Endothelial cell of umbilical vein (primary cell): ENCODE data around the gene VPS8. TPM values are rescaled to one million over a fixed set of nuclear protein-coding genes. Genes with fewer than 3 reads are reported as not detected.

Experiments used
- BruUV-seq: library from RNA; stranded (reverse); fragments of 400-500 nt; replicated peaks from 2 replicates; lab custom pipeline; 2021; lab: Mats Ljungman, UMichigan
- CTCF ChIA-PET: fragments of 300-600, 350-600 bp; sonication (Branson Sonifier 250); formaldehyde crosslinking; loops from one replicate; lab custom pipeline; 2021; ENCODE audit warnings: antibody characterized with exemption, inconsistent platforms; lab: Charles Lee
- POLR2A ChIA-PET: fragments of 300-600, 350-600 bp; sonication (Branson Sonifier 250); formaldehyde crosslinking; loops from one replicate; lab custom pipeline; 2021; ENCODE audit warnings: antibody characterized with exemption, inconsistent platforms; lab: Charles Lee
- DNase-seq: peaks from one replicate; pipeline ENCODE4 v3.0.0-alpha.2; 2011; ENCODE audit warnings: low read depth, low spot score
- FAIRE-seq: peaks from 2 replicates; lab custom pipeline; 2011; peaks lifted over from hg19 to GRCh38; lab: Jason Lieb, UNC
- H2AFZ ChIP-seq: 2 replicates; pipeline ENCODE4 v1.6.0; 2012; ENCODE audit warnings: low read depth, low read length, control low read depth, inconsistent platforms
- H3K27ac ChIP-seq: 2 replicates; pipeline ENCODE4 v1.5.1; 2011; ENCODE audit warnings: low read depth, mild to moderate bottlenecking, control low read depth, low read length, moderate library complexity; ENCODE audit not compliant: insufficient read depth
- H3K27me3 ChIP-seq, 2 experiments: 2 replicates each; pipeline versions ENCODE4 v1.6.0 to v1.6.1; 2011; ENCODE audit warnings: low read length in 2 of 2, mixed read lengths in 1 of 2; ENCODE audit not compliant: control insufficient read depth in 2 of 2, insufficient read depth in 2 of 2
- H3K36me3 ChIP-seq, 2 experiments: 2 replicates in 1 of 2; 3 replicates in 1 of 2; pipeline ENCODE4 v1.5.1; 2011; ENCODE audit warnings: low read length in 2 of 2, mild to moderate bottlenecking in 1 of 2, moderate library complexity in 1 of 2; ENCODE audit not compliant: control insufficient read depth in 2 of 2, insufficient read depth in 2 of 2; ENCODE audit errors: extremely low read depth in 1 of 2
- H3K4me1 ChIP-seq: 3 replicates; pipeline ENCODE4 v1.5.1; 2011; ENCODE audit warnings: mild to moderate bottlenecking, low read length; ENCODE audit not compliant: control insufficient read depth, insufficient read depth; ENCODE audit errors: extremely low read depth
- H3K4me2 ChIP-seq: 2 replicates; pipeline ENCODE4 v1.6.1; 2011; ENCODE audit warnings: low read length, control low read depth, mixed read lengths; ENCODE audit not compliant: insufficient read depth
- H3K4me3 ChIP-seq, 3 experiments: fragments of 200-600 bp in 1 of 3; sonication (generic), shearing (Covaris generic) in 1 of 3; replicated peaks in 1 of 3; 2 replicates each; pipeline ENCODE4 v1.5.1; 2011 to 2016; ENCODE audit warnings: control low read depth in 3 of 3, low read length in 3 of 3, mild to moderate bottlenecking in 2 of 3, inconsistent platforms in 1 of 3, low read depth in 1 of 3, moderate library complexity in 1 of 3; ENCODE audit not compliant: insufficient read depth in 1 of 3
- H3K79me2 ChIP-seq: 2 replicates; pipeline ENCODE4 v1.6.0; 2012; ENCODE audit warnings: low read length, inconsistent platforms; ENCODE audit not compliant: control insufficient read depth, insufficient read depth
- H3K9ac ChIP-seq: replicated peaks from 2 replicates; pipeline ENCODE3; 2011; ENCODE audit warnings: low read length, control low read depth; ENCODE audit not compliant: insufficient read depth; ENCODE audit errors: extremely low read depth
- H3K9me1 ChIP-seq: replicated peaks from 3 replicates; pipeline ENCODE4 v1.6.0; 2011; ENCODE audit warnings: mild to moderate bottlenecking, low read length; ENCODE audit not compliant: control insufficient read depth, insufficient read depth; ENCODE audit errors: extremely low read depth
- H3K9me3 ChIP-seq: replicated peaks from 2 replicates; pipeline ENCODE4 v1.5.1; 2012; ENCODE audit warnings: low read length, inconsistent platforms; ENCODE audit not compliant: control insufficient read depth, insufficient read depth
- H4K20me1 ChIP-seq: replicated peaks from 2 replicates; pipeline ENCODE3; 2011; ENCODE audit warnings: mild to moderate bottlenecking, low read length; ENCODE audit not compliant: control insufficient read depth, insufficient read depth; ENCODE audit errors: extremely low read depth
- EZH2 ChIP-seq: IDR thresholded peaks from 2 replicates; pipeline ENCODE4 v1.6.1; 2012; ENCODE audit warnings: borderline replicate concordance, low read depth, mild to moderate bottlenecking, moderate library complexity, low read length, inconsistent platforms; ENCODE audit not compliant: severe bottlenecking
- FOS ChIP-seq: IDR thresholded peaks from 2 replicates; pipeline ENCODE4 v1.6.1; 2011; ENCODE audit warnings: mild to moderate bottlenecking, low read length, moderate library complexity, borderline replicate concordance; ENCODE audit not compliant: insufficient read depth
- GATA2 ChIP-seq: IDR thresholded peaks from 2 replicates; pipeline ENCODE4 v1.7.0; 2011; ENCODE audit warnings: low read depth, mild to moderate bottlenecking, moderate library complexity, mixed read lengths, low read length; ENCODE audit not compliant: insufficient read length, insufficient read depth
- JUN ChIP-seq: IDR thresholded peaks from 2 replicates; pipeline ENCODE4 v1.6.1; 2011; ENCODE audit warnings: borderline replicate concordance, low read depth; ENCODE audit not compliant: insufficient read length, insufficient read depth
- MYC ChIP-seq: IDR thresholded peaks from one replicate; pipeline ENCODE4 v1.6.1; 2011; ENCODE audit warnings: mild to moderate bottlenecking, low read depth, low read length
- POLR2A ChIP-seq: IDR thresholded peaks from 2 replicates; pipeline ENCODE4 v1.6.1; 2012; ENCODE audit warnings: low read depth, mild to moderate bottlenecking, control low read depth, low read length
- POLR2AphosphoS5 ChIP-seq: IDR thresholded peaks from 2 replicates; pipeline ENCODE4 v1.6.1; 2012; ENCODE audit warnings: low read depth, mild to moderate bottlenecking, control low read depth, low read length, moderate library complexity; ENCODE audit not compliant: insufficient read depth
- dilution Hi-C: fragments of 300-500 bp; cut with MboI; formaldehyde crosslinking; loops from one replicate; pipeline ENCODE4 v1.15.0; 2019; ENCODE audit warnings: low sequenced_read_pairs; ENCODE audit not compliant: extremely low pct_ligation_motif_present
- intact Hi-C: fragments of 100-400 bp; cut with micrococcal nuclease; formaldehyde crosslinking; loops from one replicate; pipeline ENCODE4 v1.10.0; 2022
- polyA plus RNA-seq, 4 experiments: library from polyadenylated mRNA; depleted of rRNA in 3 of 4; stranded (reverse) in 3 of 4; unstranded in 1 of 4; fragments of >200 nt; gene quantifications; 2 replicates each; pipeline versions ENCODE4 v1.2.1 to v1.2.3, GENCODE V29; 2011 to 2012; ENCODE audit warnings: missing spikeins in 1 of 4
- total RNA-seq: library from RNA; stranded (reverse); gene quantifications from 2 replicates; pipeline ENCODE4 v1.2.3, GENCODE V29; 2021
- TF ChIP-seq, protein P1 (sequence below): IDR thresholded peaks from 2 replicates; pipeline ENCODE4 v1.6.1; 2011; ENCODE audit not compliant: insufficient read depth, insufficient read length
- TF ChIP-seq, protein P2 (sequence below), 2 donors: IDR thresholded peaks; 1 replicate in 1 of 2; 2 replicates in 1 of 2; pipeline ENCODE4 v1.5.1; 2011; ENCODE audit warnings: low read length in 2 of 2, mild to moderate bottlenecking in 2 of 2, moderate library complexity in 2 of 2, control low read depth in 1 of 2, inconsistent platforms in 1 of 2, low read depth in 1 of 2; ENCODE audit not compliant: insufficient read depth in 1 of 2; ENCODE audit errors: extremely low read depth in 1 of 2

VPS8 gene
- total and polyA plus RNA-seq, 2 donors (not counting 3 experiments of a cell fraction or from before 2014, with no cell fraction given) = 13.7 to 51.6 TPM

GRCh38 chr3:185065059-185065458 lies 253.1 kb downstream of the VPS8 start:
- no peak for FAIRE-seq
- Histone ChIP-seq H2AFZ (no peak overlapping the region), H3K4me3 (no peak overlapping the region), H3K36me3 (no peaks in the 10 kb centered on the region), H3K79me2 (no peaks in the 10 kb centered on the region), H3K9me1 (no peaks in the 10 kb centered on the region), H3K4me2 (no peak overlapping the region), H3K9me3 (no peaks in the 10 kb centered on the region), H3K27ac (no peak overlapping the region), H3K9ac (no peak overlapping the region), H4K20me1 (no peaks in the 10 kb centered on the region), H3K4me1 (no peaks in the 10 kb centered on the region), H3K27me3 (no peaks in the 10 kb centered on the region)
- CTCF ChIA-PET = no interaction called here
- no peak for DNase-seq
- POLR2A ChIA-PET = no interaction called here
- BruUV-seq = no TSS peak
- TF ChIP-seq MYC = no peak
- no peak for TF ChIP-seq POLR2A
- no peak for TF ChIP-seq EZH2
- no peak for TF ChIP-seq JUN
- TF ChIP-seq GATA2 = no peak
- TF ChIP-seq FOS = no peak
- TF ChIP-seq POLR2AphosphoS5 = no peak
- TF ChIP-seq, protein P1, sequence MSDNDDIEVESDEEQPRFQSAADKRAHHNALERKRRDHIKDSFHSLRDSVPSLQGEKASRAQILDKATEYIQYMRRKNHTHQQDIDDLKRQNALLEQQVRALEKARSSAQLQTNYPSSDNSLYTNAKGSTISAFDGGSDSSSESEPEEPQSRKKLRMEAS = no peak
- TF ChIP-seq, protein P2, sequence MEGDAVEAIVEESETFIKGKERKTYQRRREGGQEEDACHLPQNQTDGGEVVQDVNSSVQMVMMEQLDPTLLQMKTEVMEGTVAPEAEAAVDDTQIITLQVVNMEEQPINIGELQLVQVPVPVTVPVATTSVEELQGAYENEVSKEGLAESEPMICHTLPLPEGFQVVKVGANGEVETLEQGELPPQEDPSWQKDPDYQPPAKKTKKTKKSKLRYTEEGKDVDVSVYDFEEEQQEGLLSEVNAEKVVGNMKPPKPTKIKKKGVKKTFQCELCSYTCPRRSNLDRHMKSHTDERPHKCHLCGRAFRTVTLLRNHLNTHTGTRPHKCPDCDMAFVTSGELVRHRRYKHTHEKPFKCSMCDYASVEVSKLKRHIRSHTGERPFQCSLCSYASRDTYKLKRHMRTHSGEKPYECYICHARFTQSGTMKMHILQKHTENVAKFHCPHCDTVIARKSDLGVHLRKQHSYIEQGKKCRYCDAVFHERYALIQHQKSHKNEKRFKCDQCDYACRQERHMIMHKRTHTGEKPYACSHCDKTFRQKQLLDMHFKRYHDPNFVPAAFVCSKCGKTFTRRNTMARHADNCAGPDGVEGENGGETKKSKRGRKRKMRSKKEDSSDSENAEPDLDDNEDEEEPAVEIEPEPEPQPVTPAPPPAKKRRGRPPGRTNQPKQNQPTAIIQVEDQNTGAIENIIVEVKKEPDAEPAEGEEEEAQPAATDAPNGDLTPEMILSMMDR (IDR thresholded peaks at IDR 0.05; ENCODE audit: extremely low read depth in 1 of 2, insufficient read depth in 1 of 2, low read depth in 1 of 2, low read length in 2 of 2) = no peak
- intact Hi-C loops = no loop called here
- dilution Hi-C loops = no loop called here
